ACC112 (cell line): ENCODE data around the gene RABL6.
"Not testable (repeated sequence)": the region's sequence is repeated elsewhere in the genome, so short reads cannot be mapped to it uniquely, and the experiment has no call there.

Experiments
- H2AFZ ChIP-seq: fragments of 200-600 bp; sonication (generic); one replicate; pipeline ENCODE4 v1.6.0; 2017; ENCODE audit warnings: antibody characterized with exemption, low read length; ENCODE audit not compliant: unreplicated experiment
- H3K27ac ChIP-seq: fragments of 200-600 bp; sonication (generic); 2 replicates; pipeline ENCODE4 v1.5.1; 2014; ENCODE audit warnings: low read depth, mild to moderate bottlenecking, antibody characterized with exemption, low read length, moderate library complexity
- H3K27me3 ChIP-seq: fragments of 200-600 bp; sonication (generic); 2 replicates; pipeline ENCODE4 v1.6.1; 2014; ENCODE audit warnings: mild to moderate bottlenecking, antibody characterized with exemption, low read length, moderate library complexity, mixed read lengths; ENCODE audit not compliant: insufficient read depth
- H3K36me3 ChIP-seq: fragments of 200-600 bp; sonication (generic); 2 replicates; pipeline ENCODE4 v1.6.1; 2016; ENCODE audit warnings: mild to moderate bottlenecking, antibody characterized with exemption, low read length, moderate library complexity, mixed read lengths; ENCODE audit not compliant: insufficient read depth
- H3K4me1 ChIP-seq: fragments of 200-600 bp; sonication (generic); one replicate; pipeline ENCODE4 v1.6.1; 2016; ENCODE audit warnings: low read length, mixed read lengths; ENCODE audit not compliant: insufficient read depth, unreplicated experiment, control insufficient read depth
- H3K4me3 ChIP-seq: fragments of 200-600 bp; sonication (generic); 2 replicates; pipeline ENCODE4 v1.5.1; 2014; ENCODE audit warnings: mild to moderate bottlenecking, low read depth, low read length
- H3K79me2 ChIP-seq: fragments of 200-600 bp; sonication (generic); one replicate; pipeline ENCODE4 v1.6.0; 2016; ENCODE audit warnings: low read length; ENCODE audit not compliant: control insufficient read depth, unreplicated experiment, insufficient read depth

RABL6 gene

DNA sequence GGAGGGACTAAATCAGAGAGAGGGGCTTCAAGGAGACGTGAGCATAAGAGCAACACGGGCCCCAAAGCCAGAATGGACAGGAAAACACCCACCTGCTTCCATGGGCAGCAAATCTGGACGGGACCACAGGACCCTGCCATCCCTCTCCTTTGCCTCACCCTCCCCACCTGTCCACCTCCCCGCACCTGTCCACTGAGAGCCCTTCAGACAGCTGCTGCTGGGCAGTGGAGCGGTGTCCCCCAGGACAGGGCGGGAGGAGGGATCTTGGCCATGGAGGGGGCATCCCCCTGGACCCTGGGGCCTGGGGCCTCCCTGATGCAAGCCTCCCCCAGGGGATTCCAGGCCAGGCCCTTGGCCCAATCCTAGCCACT is 9.1 kb upstream of the RABL6 start:
- no peak overlapping the region for H3K4me3 ChIP-seq
- H3K4me1 ChIP-seq = peaks cover 11% of the 10 kb centered on the region
- H3K27ac ChIP-seq = no peak overlapping the region

DNA sequence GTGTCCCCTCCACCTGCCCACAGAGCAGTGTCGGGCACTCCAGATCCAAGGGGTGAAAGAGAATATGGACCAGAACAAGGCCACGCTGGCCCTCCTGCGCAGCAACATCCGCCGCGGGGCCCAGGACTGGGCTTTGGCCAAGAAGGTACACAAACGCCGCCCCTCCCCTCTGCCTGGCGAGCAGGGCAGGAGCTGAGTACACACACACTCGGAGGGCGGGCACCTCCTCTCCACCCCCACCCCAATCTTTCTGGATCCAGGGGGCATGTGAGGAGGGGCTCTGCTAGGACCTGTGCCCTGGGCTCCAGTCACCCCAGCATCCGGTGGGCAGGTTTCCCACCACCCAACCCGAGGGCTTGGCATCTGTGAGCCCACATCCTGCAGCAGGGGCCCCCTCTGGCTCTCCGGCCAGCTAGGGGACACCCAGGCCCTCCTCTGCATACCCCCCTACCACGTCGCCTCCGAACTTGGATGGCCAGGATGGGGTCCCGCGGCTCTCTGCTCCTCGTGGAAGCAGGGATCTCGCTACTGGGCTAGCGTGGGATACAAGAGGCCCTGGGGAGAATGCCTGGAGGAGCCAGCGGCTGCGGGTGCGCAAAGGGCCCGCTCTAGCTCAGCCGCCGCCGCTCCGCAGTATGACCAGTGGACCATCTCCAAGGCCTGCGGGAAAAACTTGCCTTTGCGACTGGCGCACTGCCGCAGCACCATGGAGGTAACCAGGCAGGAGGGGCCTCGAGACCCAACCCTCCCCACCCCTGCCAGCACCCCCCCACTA is 8.5 kb upstream of the RABL6 start:
- Histone ChIP-seq H3K4me3 (no peak overlapping the region), H3K27me3 (peaks cover 36% of the 10 kb centered on the region), H3K27ac (no peak overlapping the region), H2AFZ (no peak overlapping the region), H3K79me2 (no peaks in the 10 kb centered on the region), H3K4me1 (peaks cover 11% of the 10 kb centered on the region), H3K36me3 (no peaks in the 10 kb centered on the region)

More for the DNA sequence above, 9.1 kb upstream of the RABL6 start:
- Histone ChIP-seq H3K36me3 (no peaks in the 10 kb centered on the region), H3K79me2 (no peaks in the 10 kb centered on the region), H3K27me3 (peaks cover 36% of the 10 kb centered on the region), H2AFZ (no peak overlapping the region)

DNA sequence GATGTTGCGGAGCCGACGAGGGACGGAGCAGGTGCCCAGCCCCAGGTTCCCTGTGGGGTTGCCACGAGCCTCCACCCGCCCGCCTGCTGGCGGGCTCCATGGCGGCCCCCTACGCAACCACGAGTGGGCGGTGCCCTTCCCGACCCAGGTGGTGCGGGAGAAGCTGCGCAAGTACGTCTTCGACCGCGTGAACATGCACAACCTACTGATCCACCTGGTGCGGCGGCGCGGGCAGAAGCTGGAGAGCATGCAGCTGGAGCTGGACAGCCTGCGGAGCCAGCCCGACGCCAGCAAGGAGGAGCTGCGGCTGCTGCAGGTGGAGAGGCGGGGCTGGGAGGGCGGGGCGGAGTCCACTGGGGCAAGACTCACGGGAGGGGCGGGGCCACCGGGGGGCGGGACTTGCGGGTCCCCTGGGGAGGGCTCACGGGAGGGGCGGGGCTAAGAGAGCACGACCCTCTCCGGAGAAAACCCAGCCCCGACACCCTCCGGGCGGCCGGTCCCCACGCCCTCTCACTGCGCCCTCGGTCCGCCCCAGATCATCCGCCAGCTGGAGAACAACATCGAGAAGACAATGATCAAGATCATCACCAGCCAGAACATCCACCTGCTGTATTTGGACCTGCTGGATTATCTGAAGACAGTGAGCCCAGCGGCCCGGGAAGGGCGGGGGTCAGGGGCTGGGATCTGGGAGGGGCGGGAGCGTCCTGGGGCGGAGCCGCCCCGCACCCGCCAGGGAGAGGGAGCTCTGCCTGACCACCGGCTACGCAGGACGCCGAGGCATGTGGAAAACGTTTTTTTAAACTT is 7.7 kb upstream of the RABL6 start:
- no peaks in the 10 kb centered on the region for H3K79me2 ChIP-seq
- no peak overlapping the region for H2AFZ ChIP-seq
- no peaks in the 10 kb centered on the region for H3K36me3 ChIP-seq
- H3K4me3 ChIP-seq = peak overlapping the region; percentile 61
- peaks cover 11% of the 10 kb centered on the region for H3K4me1 ChIP-seq
- no peak overlapping the region for H3K27ac ChIP-seq
- H3K27me3 ChIP-seq = peaks cover 36% of the 10 kb centered on the region

DNA sequence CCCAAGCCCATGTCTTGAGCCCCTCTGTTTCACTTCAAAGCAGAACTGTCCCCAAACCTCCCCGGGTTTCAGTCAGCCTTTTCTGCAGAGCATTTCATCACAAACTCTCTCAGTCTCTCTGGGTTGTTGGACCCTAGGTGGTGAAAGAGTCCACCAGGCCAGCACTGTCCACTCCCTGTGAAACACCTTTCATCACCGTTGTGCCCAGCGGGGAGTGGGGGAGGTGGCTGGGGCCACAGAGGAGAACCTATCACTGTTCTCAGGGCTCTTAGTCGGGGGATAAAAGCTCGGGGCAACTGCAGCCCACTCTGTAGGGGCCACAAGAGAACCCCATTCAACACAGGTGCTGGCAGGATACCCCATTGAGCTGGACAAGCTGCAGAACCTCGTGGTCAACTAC is 5.4 kb upstream of the RABL6 start:
- Histone ChIP-seq H3K4me1 (peaks cover 20% of the 10 kb centered on the region), H3K4me3 (no peak overlapping the region), H3K79me2 (peaks cover 6% of the 10 kb centered on the region), H3K27ac (no peak overlapping the region), H3K36me3 (no peaks in the 10 kb centered on the region), H2AFZ (no peak overlapping the region), H3K27me3 (peaks cover 36% of the 10 kb centered on the region)

DNA sequence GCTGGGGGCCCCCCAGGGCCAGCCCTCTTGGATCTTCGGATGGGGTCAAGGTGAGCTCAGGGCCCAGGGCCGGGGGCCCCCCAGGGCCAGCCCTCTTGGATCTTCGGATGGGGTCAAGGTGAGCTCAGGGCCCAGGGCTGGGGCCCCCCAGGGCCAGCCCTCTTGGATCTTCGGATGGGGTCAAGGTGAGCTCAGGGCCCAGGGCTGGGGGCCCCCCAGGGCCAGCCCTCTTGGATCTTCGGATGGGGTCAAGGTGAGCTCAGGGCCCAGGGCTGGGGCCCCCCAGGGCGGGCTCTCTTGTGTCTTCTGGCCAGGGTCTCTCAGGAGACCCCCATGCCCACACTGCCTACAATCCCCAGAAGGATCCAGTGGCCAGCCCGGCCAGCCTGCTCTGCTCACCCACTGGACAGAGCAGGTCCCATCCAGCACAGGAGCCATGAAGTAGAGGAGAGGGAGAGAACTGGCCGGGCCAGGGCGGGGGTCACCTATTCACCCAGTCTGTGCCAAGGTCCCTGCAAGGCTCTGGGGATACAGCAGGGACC is 4.7 kb upstream of the RABL6 start:
- H3K36me3 ChIP-seq = not testable (repeated sequence)

DNA sequence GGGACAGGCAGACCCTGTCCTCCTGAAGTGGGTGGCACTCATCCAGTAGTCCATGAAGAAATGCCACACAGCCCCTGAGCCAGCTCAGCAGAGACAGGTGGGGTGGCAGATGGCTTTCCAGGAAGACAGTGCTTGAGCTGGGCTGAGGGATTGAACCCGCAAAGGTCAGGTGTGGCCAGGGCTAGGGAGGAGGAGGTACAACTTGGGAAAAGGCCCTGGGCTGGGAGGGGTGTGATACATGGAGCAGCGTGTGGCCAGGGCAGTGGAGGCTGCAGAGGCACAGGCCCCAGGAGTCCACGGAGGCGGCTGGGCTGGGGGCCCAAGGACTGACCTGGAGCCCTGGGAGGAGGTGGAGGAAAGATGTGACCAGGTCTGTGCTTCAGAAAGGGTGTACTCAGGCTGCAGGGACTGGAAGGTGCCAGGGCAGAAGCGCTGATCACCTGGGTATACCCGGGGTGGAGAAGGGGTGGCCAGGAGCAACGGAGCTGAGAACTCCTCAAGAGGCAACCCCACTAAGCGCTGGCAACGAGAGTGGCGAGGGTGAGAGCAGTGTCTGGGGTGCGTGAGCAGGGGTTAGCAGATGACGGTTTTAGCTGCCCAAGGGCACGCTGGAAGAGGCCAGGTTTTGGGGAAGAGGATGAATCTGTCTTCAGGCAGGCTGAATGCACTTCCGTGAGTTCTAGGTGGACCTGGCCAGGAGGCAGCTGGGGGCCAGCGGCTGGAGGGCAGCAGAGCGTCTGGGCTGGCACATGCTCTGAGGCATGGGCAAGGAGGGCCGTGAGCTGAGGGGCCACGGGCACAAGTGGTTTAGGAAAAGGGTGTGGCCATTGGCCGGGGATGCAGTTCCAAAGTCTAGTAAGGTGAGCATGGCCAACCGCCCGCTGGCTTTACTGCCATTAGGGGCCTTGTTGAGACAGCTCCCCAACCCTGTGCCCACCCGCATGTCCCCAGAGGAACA is 3.9 kb upstream of the RABL6 start:
- Histone ChIP-seq H3K4me1 (peaks cover 20% of the 10 kb centered on the region), H3K36me3 (no peaks in the 10 kb centered on the region), H3K79me2 (peaks cover 16% of the 10 kb centered on the region), H2AFZ (no peak overlapping the region), H3K27ac (no peak overlapping the region), H3K27me3 (peaks cover 30% of the 10 kb centered on the region), H3K4me3 (no peak overlapping the region)

More for the DNA sequence above, 4.7 kb upstream of the RABL6 start:
- not testable (repeated sequence) for H3K27ac ChIP-seq, H3K79me2 ChIP-seq, H3K4me3 ChIP-seq, H2AFZ ChIP-seq
- Histone ChIP-seq H3K4me1 (peaks cover 20% of the 10 kb centered on the region), H3K27me3 (peaks cover 36% of the 10 kb centered on the region)

DNA sequence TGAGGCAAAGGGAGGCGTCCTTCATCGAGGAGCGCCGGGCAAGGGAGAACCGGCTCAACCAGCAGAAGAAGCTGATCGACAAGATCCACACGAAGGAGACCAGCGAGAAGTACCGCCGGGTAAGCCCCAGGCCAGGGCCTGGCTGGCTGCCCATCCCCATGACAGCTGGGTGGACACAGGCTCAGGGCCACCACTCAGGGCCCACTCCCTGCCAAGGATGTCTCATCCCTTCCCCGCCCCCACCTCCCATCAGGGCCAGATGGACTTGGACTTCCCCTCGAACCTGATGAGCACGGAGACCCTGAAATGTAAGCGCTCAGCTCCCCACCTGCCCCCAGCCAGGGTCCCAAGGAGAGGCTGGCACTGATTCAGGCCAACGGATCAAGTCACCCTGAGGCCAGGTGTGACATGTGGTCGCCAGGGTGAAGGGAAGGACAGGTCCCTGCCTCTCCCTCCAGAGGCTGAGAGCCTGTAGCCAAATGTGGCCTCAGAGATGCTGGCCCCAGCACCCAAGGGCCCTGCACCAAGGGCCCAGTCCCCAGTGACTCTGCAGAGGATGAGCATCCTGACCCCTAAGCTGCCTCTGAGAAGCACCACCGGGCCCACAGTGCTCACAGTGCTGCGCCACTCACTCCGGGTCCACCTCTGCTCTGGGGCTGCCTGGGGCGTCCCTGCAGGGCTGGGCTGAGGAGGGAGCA is 3.1 kb upstream of the RABL6 start:
- Histone ChIP-seq H3K36me3 (no peaks in the 10 kb centered on the region), H3K79me2 (peaks cover 24% of the 10 kb centered on the region), H3K4me3 (no peak overlapping the region), H3K27ac (no peak overlapping the region), H3K4me1 (peaks cover 22% of the 10 kb centered on the region), H3K27me3 (peaks cover 22% of the 10 kb centered on the region), H2AFZ (no peak overlapping the region)

DNA sequence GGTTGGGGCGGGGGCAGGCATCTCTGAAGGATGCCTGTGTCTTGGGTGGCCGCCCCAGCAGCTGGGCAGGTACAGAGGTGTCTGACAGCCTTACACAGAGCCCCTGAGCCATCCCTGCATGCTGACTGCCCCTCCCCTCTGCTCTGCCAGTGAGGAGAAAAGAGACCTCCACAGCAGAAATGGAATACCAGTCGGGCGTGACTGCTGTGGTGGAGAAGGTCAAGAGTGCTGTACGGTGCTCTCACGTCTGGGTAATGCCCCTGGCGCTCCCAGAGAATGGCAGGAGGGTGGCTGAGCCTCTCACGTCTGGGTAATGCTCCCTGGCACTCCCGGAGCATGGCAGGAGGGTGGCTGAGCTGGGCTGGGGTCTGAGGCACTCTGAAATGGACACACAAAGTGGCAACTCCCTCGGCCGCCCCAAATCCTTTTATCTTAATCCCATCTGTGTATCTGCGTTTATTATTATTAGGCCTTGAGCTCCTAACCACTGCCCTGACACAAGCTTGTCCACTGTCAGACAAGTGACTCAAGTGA is 2.5 kb upstream of the RABL6 start:
- no peak overlapping the region for H2AFZ ChIP-seq
- H3K27me3 ChIP-seq = peaks cover 18% of the 10 kb centered on the region
- H3K36me3 ChIP-seq = peaks cover 4% of the 10 kb centered on the region; the same call in 1 of the 2 replicates
- H3K79me2 ChIP-seq = peaks cover 30% of the 10 kb centered on the region
- H3K4me3 ChIP-seq = no peak overlapping the region
- peaks cover 24% of the 10 kb centered on the region for H3K4me1 ChIP-seq
- no peak overlapping the region for H3K27ac ChIP-seq

DNA sequence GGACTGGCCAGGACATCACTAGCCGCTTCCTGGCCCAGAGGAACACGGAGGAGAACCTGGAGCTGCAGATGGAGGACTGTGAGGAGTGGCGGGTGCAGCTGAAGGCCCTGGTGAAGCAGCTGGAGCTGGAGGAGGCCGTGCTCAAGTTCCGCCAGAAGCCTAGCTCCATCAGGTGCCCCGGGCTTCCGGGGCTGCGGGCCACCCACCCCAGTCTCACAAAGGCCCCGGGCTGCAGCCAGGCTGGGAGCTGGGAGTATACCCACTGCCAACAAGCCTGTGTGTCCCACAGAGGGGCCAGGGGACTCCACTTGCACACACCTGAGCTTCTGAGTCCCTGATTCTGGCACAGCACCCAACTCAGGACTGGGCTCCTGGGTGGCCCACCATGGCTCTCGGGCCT is 1.7 kb upstream of the RABL6 start:
- peaks cover 8% of the 10 kb centered on the region; the same call in 1 of the 2 replicates for H3K36me3 ChIP-seq
- H3K27me3 ChIP-seq = peaks cover 12% of the 10 kb centered on the region
- peak overlapping the region; percentile 100; the same call in 1 of the 2 replicates for H3K4me3 ChIP-seq
- no peak overlapping the region for H2AFZ ChIP-seq
- peaks cover 37% of the 10 kb centered on the region for H3K79me2 ChIP-seq
- H3K27ac ChIP-seq = no peak overlapping the region
- H3K4me1 ChIP-seq = peaks cover 18% of the 10 kb centered on the region
